GM12878 (cell line): Measurements from ENCODE around the gene RMI2. TPM values are rescaled to one million over a fixed set of nuclear protein-coding genes. Genes with fewer than 3 reads are reported as not detected.

Experiments
- CBX5 ChIP-seq: sonication (generic); IDR thresholded peaks from 2 replicates; pipeline ENCODE4 v1.6.1; 2016; ENCODE audit warnings: low read depth, moderate library complexity, mild to moderate bottlenecking, inconsistent platforms
- FOS ChIP-seq: IDR thresholded peaks from 3 replicates; pipeline ENCODE4 v1.6.1; 2011; ENCODE audit warnings: borderline replicate concordance; ENCODE audit not compliant: insufficient read length; ENCODE audit errors: extremely low read depth
- GATAD2B ChIP-seq: fragments of 450-650 bp; conservative IDR thresholded peaks from 2 replicates; pipeline ENCODE4 v1.6.1; 2017; ENCODE audit warnings: low read depth, mild to moderate bottlenecking, moderate library complexity
- JUND ChIP-seq: IDR thresholded peaks from 2 replicates; pipeline ENCODE4 v1.6.1; 2012; ENCODE audit warnings: low read depth, mild to moderate bottlenecking, low read length, improper control_type of control experiment, moderate library complexity
- MEF2A ChIP-seq: IDR thresholded peaks from 2 replicates; pipeline ENCODE4 v1.6.1; 2011; ENCODE audit warnings: low read depth, mild to moderate bottlenecking, low read length, moderate library complexity; ENCODE audit not compliant: insufficient read depth
- MYB ChIP-seq: fragments of 150-350 bp; IDR thresholded peaks from 2 replicates; pipeline ENCODE4 v1.6.1; 2014; ENCODE audit warnings: mild to moderate bottlenecking, low read depth, low read length, borderline replicate concordance
- NR2F1 ChIP-seq: fragments of 450-650 bp; conservative IDR thresholded peaks from 2 replicates; pipeline ENCODE4 v1.6.1; 2017; ENCODE audit warnings: mild to moderate bottlenecking
- PML ChIP-seq: IDR thresholded peaks from 2 replicates; pipeline ENCODE4 v1.6.1; 2012; ENCODE audit warnings: low read length, inconsistent platforms
- POLR2AphosphoS2 ChIP-seq: IDR thresholded peaks from 2 replicates; pipeline ENCODE4 v1.6.1; 2011; ENCODE audit warnings: low read depth, mild to moderate bottlenecking, low read length, improper control_type of control experiment, moderate library complexity
- RAD21 ChIP-seq: IDR thresholded peaks from 2 replicates; pipeline ENCODE4 v1.6.1; 2011; ENCODE audit warnings: mild to moderate bottlenecking, low read depth, low read length, moderate library complexity; ENCODE audit not compliant: insufficient read depth
- RB1 ChIP-seq: fragments of 450-650 bp; formaldehyde crosslinking; IDR thresholded peaks from 2 replicates; pipeline ENCODE4 v1.6.1; 2017; ENCODE audit warnings: mild to moderate bottlenecking, borderline replicate concordance
- SIX5 ChIP-seq: IDR thresholded peaks from 2 replicates; pipeline ENCODE4 v1.6.1; 2011; ENCODE audit warnings: mild to moderate bottlenecking, low read depth, low read length, moderate library complexity; ENCODE audit not compliant: severe bottlenecking
- SPI1 ChIP-seq: IDR thresholded peaks from 2 replicates; pipeline ENCODE4 v1.6.1; 2011; ENCODE audit warnings: low read depth, mild to moderate bottlenecking, low read length, moderate library complexity, borderline replicate concordance; ENCODE audit not compliant: insufficient read depth
- SUZ12 ChIP-seq: fragments of 200-600 bp; sonication (generic); IDR thresholded peaks from one replicate; pipeline ENCODE4 v1.6.1; 2018; ENCODE audit warnings: antibody characterized with exemption, mild to moderate bottlenecking; ENCODE audit not compliant: unreplicated experiment
- TCF12 ChIP-seq: IDR thresholded peaks from 2 replicates; pipeline ENCODE4 v1.6.1; 2011; ENCODE audit warnings: low read depth, mild to moderate bottlenecking, low read length
- YBX1 ChIP-seq: fragments of 450-650 bp; IDR thresholded peaks from 2 replicates; pipeline ENCODE4 v1.6.1; 2016; ENCODE audit warnings: antibody characterized with exemption
- polyA plus RNA-seq, 11 experiments: library from polyadenylated mRNA; depleted of rRNA in 4 of 11; unstranded in 6 of 11; stranded (reverse) in 5 of 11; fragments of >200 nt; fragmentation: Nextera tagmentation in 4 of 11; fragmentation: Illumina TruSeq in 1 of 11; extraction: Ambion mirVana in 4 of 11; extraction: Trizol in 1 of 11; gene quantifications; 1 replicate in 1 of 11; 2 replicates in 10 of 11; pipeline versions ENCODE4 v1.2.1 to v1.2.3, GENCODE V29; 2011 to 2016; ENCODE audit warnings: inconsistent platforms in 2 of 11, missing spikeins in 2 of 11, low read depth in 1 of 11
- total RNA-seq, 4 experiments: library from RNA; depleted of rRNA in 3 of 4; stranded (reverse); fragments of >200 nt in 3 of 4; fragmentation: Illumina TruSeq in 1 of 4; extraction: Trizol in 1 of 4; gene quantifications; 2 replicates each; pipeline versions ENCODE4 v1.2.1 to v1.2.3, GENCODE V29; 2013 to 2021
- TF ChIP-seq, protein P1 (sequence below): IDR thresholded peaks from 2 replicates; pipeline ENCODE4 v1.6.1; 2012; ENCODE audit warnings: low read depth, low read length, improper control_type of control experiment
- TF ChIP-seq, protein P2 (sequence below): fragments of 450-650 bp; IDR thresholded peaks from 2 replicates; pipeline ENCODE4 v1.6.1; 2017; ENCODE audit warnings: mild to moderate bottlenecking, moderate library complexity
- TF ChIP-seq, protein P3 (sequence below): fragments of 450-650 bp; IDR thresholded peaks from 2 replicates; pipeline ENCODE4 v1.6.1; 2016; ENCODE audit warnings: mild to moderate bottlenecking
- TF ChIP-seq, protein P4 (sequence below): IDR thresholded peaks from 2 replicates; pipeline ENCODE4 v1.6.1; 2012; ENCODE audit warnings: low read depth, low read length, improper control_type of control experiment
- TF ChIP-seq, protein P5 (sequence below): fragments of 450-650 bp; IDR thresholded peaks from 2 replicates; pipeline ENCODE4 v1.6.1; 2017; ENCODE audit warnings: antibody characterized with exemption, mild to moderate bottlenecking, moderate library complexity

RMI2 gene
- total and polyA plus RNA-seq, 10 of the 15 experiments (the other 5 are each of a cell fraction or from before 2014, with no cell fraction given): 9.6 to 68.8 (median 32.1) TPM

DNA sequence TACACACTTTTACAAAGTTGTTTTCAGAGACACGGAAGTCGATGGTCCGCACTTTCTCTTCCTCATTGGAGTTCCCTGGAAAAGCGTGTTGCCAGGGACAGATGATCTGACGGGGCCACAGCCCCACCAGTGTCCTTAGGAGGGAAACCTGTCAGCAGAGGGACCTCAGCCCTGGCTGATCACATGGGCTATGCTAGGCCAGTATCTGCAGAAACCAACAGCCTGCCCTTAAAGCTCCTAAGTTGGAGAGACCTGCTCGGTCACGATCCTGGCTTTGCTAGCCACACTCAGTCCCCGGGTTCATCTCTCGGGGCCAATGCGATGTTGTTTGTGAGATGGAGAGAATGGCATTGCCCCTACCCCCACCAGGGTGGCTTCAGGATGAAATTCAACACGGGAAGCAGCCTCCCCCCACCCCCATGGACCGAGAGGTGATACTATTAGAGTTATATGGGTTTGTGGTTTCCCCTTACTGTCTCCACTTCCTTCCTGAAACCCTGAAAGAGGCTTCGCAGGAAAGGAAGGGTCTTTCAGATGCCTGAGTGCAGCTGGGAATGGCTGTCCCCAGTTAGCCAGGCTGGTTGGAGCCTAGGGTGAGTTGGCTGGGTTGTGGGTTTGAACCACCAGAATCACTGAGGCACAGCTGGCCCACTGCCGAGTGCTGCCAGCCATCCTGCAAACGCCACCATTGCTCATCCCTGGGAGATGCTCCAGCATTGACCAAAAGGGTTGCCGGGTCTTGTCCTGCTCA lies 16.6 kb downstream of the RMI2 start (continued):
- TF ChIP-seq, protein P1, sequence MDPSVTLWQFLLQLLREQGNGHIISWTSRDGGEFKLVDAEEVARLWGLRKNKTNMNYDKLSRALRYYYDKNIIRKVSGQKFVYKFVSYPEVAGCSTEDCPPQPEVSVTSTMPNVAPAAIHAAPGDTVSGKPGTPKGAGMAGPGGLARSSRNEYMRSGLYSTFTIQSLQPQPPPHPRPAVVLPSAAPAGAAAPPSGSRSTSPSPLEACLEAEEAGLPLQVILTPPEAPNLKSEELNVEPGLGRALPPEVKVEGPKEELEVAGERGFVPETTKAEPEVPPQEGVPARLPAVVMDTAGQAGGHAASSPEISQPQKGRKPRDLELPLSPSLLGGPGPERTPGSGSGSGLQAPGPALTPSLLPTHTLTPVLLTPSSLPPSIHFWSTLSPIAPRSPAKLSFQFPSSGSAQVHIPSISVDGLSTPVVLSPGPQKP: no peak
- peak; percentile 86 for TF ChIP-seq MEF2A
- 0 out of 2 replicates have a peak, but pooled peaks have one; percentile 24 for TF ChIP-seq RAD21
- TF ChIP-seq RB1: no peak
- TF ChIP-seq POLR2AphosphoS2: no peak
- TF ChIP-seq, protein P2, sequence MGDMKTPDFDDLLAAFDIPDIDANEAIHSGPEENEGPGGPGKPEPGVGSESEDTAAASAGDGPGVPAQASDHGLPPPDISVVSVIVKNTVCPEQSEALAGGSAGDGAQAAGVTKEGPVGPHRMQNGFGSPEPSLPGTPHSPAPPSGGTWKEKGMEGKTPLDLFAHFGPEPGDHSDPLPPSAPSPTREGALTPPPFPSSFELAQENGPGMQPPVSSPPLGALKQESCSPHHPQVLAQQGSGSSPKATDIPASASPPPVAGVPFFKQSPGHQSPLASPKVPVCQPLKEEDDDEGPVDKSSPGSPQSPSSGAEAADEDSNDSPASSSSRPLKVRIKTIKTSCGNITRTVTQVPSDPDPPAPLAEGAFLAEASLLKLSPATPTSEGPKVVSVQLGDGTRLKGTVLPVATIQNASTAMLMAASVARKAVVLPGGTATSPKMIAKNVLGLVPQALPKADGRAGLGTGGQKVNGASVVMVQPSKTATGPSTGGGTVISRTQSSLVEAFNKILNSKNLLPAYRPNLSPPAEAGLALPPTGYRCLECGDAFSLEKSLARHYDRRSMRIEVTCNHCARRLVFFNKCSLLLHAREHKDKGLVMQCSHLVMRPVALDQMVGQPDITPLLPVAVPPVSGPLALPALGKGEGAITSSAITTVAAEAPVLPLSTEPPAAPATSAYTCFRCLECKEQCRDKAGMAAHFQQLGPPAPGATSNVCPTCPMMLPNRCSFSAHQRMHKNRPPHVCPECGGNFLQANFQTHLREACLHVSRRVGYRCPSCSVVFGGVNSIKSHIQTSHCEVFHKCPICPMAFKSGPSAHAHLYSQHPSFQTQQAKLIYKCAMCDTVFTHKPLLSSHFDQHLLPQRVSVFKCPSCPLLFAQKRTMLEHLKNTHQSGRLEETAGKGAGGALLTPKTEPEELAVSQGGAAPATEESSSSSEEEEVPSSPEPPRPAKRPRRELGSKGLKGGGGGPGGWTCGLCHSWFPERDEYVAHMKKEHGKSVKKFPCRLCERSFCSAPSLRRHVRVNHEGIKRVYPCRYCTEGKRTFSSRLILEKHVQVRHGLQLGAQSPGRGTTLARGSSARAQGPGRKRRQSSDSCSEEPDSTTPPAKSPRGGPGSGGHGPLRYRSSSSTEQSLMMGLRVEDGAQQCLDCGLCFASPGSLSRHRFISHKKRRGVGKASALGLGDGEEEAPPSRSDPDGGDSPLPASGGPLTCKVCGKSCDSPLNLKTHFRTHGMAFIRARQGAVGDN: no peak
- no peak for TF ChIP-seq YBX1
- TF ChIP-seq, protein P3, sequence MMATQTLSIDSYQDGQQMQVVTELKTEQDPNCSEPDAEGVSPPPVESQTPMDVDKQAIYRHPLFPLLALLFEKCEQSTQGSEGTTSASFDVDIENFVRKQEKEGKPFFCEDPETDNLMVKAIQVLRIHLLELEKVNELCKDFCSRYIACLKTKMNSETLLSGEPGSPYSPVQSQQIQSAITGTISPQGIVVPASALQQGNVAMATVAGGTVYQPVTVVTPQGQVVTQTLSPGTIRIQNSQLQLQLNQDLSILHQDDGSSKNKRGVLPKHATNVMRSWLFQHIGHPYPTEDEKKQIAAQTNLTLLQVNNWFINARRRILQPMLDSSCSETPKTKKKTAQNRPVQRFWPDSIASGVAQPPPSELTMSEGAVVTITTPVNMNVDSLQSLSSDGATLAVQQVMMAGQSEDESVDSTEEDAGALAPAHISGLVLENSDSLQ: peak; percentile 32; the same call in 1 of the 2 replicates
- TF ChIP-seq MYB: no peak
- TF ChIP-seq CBX5: no peak
- no peak for TF ChIP-seq JUND
- TF ChIP-seq, protein P4, sequence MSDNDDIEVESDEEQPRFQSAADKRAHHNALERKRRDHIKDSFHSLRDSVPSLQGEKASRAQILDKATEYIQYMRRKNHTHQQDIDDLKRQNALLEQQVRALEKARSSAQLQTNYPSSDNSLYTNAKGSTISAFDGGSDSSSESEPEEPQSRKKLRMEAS: no peak
- no peak for TF ChIP-seq SIX5
- peak; percentile 78; the same call in 1 of the 2 replicates for TF ChIP-seq TCF12
- TF ChIP-seq PML: no peak
- TF ChIP-seq, protein P5, sequence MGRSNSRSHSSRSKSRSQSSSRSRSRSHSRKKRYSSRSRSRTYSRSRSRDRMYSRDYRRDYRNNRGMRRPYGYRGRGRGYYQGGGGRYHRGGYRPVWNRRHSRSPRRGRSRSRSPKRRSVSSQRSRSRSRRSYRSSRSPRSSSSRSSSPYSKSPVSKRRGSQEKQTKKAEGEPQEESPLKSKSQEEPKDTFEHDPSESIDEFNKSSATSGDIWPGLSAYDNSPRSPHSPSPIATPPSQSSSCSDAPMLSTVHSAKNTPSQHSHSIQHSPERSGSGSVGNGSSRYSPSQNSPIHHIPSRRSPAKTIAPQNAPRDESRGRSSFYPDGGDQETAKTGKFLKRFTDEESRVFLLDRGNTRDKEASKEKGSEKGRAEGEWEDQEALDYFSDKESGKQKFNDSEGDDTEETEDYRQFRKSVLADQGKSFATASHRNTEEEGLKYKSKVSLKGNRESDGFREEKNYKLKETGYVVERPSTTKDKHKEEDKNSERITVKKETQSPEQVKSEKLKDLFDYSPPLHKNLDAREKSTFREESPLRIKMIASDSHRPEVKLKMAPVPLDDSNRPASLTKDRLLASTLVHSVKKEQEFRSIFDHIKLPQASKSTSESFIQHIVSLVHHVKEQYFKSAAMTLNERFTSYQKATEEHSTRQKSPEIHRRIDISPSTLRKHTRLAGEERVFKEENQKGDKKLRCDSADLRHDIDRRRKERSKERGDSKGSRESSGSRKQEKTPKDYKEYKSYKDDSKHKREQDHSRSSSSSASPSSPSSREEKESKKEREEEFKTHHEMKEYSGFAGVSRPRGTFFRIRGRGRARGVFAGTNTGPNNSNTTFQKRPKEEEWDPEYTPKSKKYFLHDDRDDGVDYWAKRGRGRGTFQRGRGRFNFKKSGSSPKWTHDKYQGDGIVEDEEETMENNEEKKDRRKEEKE: no peak
- peak; percentile 93 for TF ChIP-seq SPI1
- TF ChIP-seq FOS: no peak
- TF ChIP-seq SUZ12: no peak
- peak; percentile 84 for TF ChIP-seq NR2F1
- TF ChIP-seq GATAD2B: peak; percentile 75; the same call in 1 of the 2 replicates
